Measurements from ENCODE around the gene PAK5.

- TF ChIP-seq EZH2 (IDR thresholded peaks at IDR 0.05; ENCODE audit: borderline replicate concordance, insufficient read depth, low read depth, low read length, poor library complexity, severe bottlenecking): no peak
- no peak for TF ChIP-seq CTCF (IDR thresholded peaks at IDR 0.05)
These were observed 3.6 kb downstream of the PAK5 start for GRCh38 chr20:9835302-9835701.

Measured in B cell (primary cell).